PC-3 (cell line): ENCODE measurements around the gene SPG7. TPM values are rescaled to one million over a fixed set of nuclear protein-coding genes. Genes with fewer than 3 reads are reported as not detected.

Source experiments
- ATAC-seq: fragments of 200-7000 bp; cut with Tn5 transposase; 2 replicates; pipeline ENCODE4 v1.9.1; 2020; ENCODE audit warnings: mild to moderate bottlenecking, moderate library complexity
- BruUV-seq: library from RNA; stranded (reverse); fragments of 400-500 nt; replicated peaks from 2 replicates; lab custom pipeline; 2021; lab: Mats Ljungman, UMichigan
- CTCF ChIA-PET: fragments of 300-600 bp; sonication (Branson Sonifier 250); formaldehyde crosslinking; loops from one replicate; lab custom pipeline; 2022; ENCODE audit warnings: antibody characterized with exemption; lab: Charles Lee
- POLR2A ChIA-PET: fragments of 300-600 bp; sonication (Branson Sonifier 250); formaldehyde crosslinking; loops from one replicate; lab custom pipeline; 2022; ENCODE audit warnings: antibody characterized with exemption; ENCODE audit not compliant: unreplicated experiment; lab: Charles Lee
- DNase-seq: peaks from one replicate; pipeline ENCODE4 v3.0.0-alpha.2; 2015
- H2AFZ ChIP-seq: fragments of 300-600 bp; sonication (generic); 2 replicates; pipeline ENCODE4 v1.6.0; 2016; ENCODE audit warnings: antibody characterized with exemption, low read length
- H3F3A ChIP-seq: fragments of 300-600 bp; sonication (generic); one replicate; pipeline ENCODE4 v1.6.0; 2017; ENCODE audit warnings: antibody characterized with exemption, low read length, control low read depth, mild to moderate bottlenecking; ENCODE audit not compliant: unreplicated experiment
- H3K27ac ChIP-seq: fragments of 300-600 bp; sonication (generic); 2 replicates; pipeline ENCODE4 v1.5.1; 2016; ENCODE audit warnings: mild to moderate bottlenecking, low read length
- H3K27me3 ChIP-seq: fragments of 300-600 bp; sonication (generic); 2 replicates; pipeline ENCODE4 v1.6.1; 2016; ENCODE audit warnings: low read length, mixed read lengths
- H3K36me3 ChIP-seq: fragments of 300-600 bp; sonication (generic); 2 replicates; pipeline ENCODE4 v1.6.1; 2016; ENCODE audit warnings: low read depth, mixed run types, low read length, mixed read lengths
- H3K4me1 ChIP-seq: fragments of 300-600 bp; sonication (generic); 2 replicates; pipeline ENCODE4 v1.5.1; 2016; ENCODE audit warnings: low read length; ENCODE audit not compliant: insufficient read depth
- H3K4me2 ChIP-seq: fragments of 300-600 bp; sonication (generic); 2 replicates; pipeline ENCODE4 v1.6.0; 2016; ENCODE audit warnings: low read length
- H3K4me3 ChIP-seq: fragments of 300-600 bp; sonication (generic); 2 replicates; pipeline ENCODE4 v1.5.1; 2016; ENCODE audit warnings: mild to moderate bottlenecking, low read length, mixed read lengths
- H3K79me2 ChIP-seq: fragments of 300-600 bp; sonication (generic); 2 replicates; pipeline ENCODE4 v1.6.1; 2017; ENCODE audit warnings: low read length, mixed read lengths
- H3K9ac ChIP-seq: fragments of 300-600 bp; sonication (generic); 2 replicates; pipeline ENCODE4 v1.6.0; 2016; ENCODE audit warnings: mild to moderate bottlenecking, low read length
- H3K9me2 ChIP-seq: fragments of 300-600 bp; sonication (generic); replicated peaks from 2 replicates; pipeline ENCODE4 v1.6.1; 2016; ENCODE audit warnings: mixed run types, low read length, mixed read lengths
- H3K9me3 ChIP-seq: fragments of 300-600 bp; sonication (generic); 2 replicates; pipeline ENCODE4 v1.6.1; 2016; ENCODE audit warnings: low read length, mixed read lengths
- H4K20me1 ChIP-seq: fragments of 300-600 bp; sonication (generic); 2 replicates; pipeline ENCODE4 v1.6.1; 2016; ENCODE audit warnings: low read length, mixed read lengths
- CTCF ChIP-seq: fragments of 300-600 bp; sonication (generic); conservative IDR thresholded peaks from 2 replicates; pipeline ENCODE4 v1.5.1; 2017; ENCODE audit warnings: antibody characterized with exemption, low read depth, mild to moderate bottlenecking, low read length
- EZH2 ChIP-seq: fragments of 300-600 bp; sonication (generic); IDR thresholded peaks from one replicate; pipeline ENCODE4 v1.6.1; 2017; ENCODE audit warnings: antibody characterized with exemption, mild to moderate bottlenecking, low read length; ENCODE audit not compliant: unreplicated experiment
- EZH2phosphoT487 ChIP-seq: fragments of 300-600 bp; sonication (generic); IDR thresholded peaks from 2 replicates; pipeline ENCODE4 v1.6.1; 2018; ENCODE audit warnings: mild to moderate bottlenecking, antibody characterized with exemption, low read length, borderline replicate concordance
- intact Hi-C: fragments of 100-400 bp; cut with micrococcal nuclease; formaldehyde crosslinking; loops from 2 replicates; pipeline ENCODE4 v1.9.0; 2023
- total RNA-seq: library from RNA; depleted of rRNA; stranded (reverse); fragments of >200 nt; gene quantifications from 2 replicates; pipeline ENCODE4 v1.2.3, GENCODE V29; 2014

Gene SPG7
- total RNA-seq, 1 experiment from 2014 or later, result 106 TPM

DNA sequence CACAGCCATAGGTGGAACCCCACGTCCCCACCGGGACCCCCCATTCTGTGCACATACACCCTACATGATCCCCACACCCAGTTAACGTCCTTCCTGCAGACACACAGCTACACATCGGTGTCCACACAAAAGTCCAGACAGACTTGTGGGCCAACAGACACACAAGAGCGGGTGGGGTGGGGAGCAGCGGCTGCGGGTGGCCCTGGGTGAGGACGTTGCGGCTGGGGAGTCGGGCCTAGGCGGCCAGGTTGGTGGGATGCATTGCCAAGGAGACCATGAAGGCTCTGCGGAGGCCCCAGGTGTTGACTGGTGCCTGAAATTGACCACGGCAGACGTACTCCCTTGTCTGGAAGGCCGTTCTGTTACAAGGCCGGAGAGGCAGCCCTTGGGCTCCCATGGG, 96.6 kb downstream of the SPG7 start:
- H3K4me3 ChIP-seq, result no peak overlapping the region
- ATAC-seq (no peak), DNase-seq (no peak)
- no peak for TF ChIP-seq EZH2phosphoT487
- TF ChIP-seq CTCF, result no peak
- no peak for TF ChIP-seq EZH2
- no peaks in the 10 kb centered on the region for H3K9me2 ChIP-seq
- no peaks in the 10 kb centered on the region for H3K27me3 ChIP-seq
- H3K4me2 ChIP-seq, result no peak overlapping the region
- H3K9ac ChIP-seq, result no peak overlapping the region
- H3K4me1 ChIP-seq, result peaks cover 10% of the 10 kb centered on the region
- no TSS peak for BruUV-seq
- ChIA-PET POLR2A (no interaction called here), CTCF (no interaction called here)
- no peak overlapping the region for H3K27ac ChIP-seq
- no peaks in the 10 kb centered on the region for H3F3A ChIP-seq
- intact Hi-C loops, result no loop called here
- no peaks in the 10 kb centered on the region for H3K9me3 ChIP-seq
- no peaks in the 10 kb centered on the region for H3K79me2 ChIP-seq
- no peaks in the 10 kb centered on the region for H3K36me3 ChIP-seq
- no peak overlapping the region for H2AFZ ChIP-seq
- H4K20me1 ChIP-seq, result no peaks in the 10 kb centered on the region

DNA sequence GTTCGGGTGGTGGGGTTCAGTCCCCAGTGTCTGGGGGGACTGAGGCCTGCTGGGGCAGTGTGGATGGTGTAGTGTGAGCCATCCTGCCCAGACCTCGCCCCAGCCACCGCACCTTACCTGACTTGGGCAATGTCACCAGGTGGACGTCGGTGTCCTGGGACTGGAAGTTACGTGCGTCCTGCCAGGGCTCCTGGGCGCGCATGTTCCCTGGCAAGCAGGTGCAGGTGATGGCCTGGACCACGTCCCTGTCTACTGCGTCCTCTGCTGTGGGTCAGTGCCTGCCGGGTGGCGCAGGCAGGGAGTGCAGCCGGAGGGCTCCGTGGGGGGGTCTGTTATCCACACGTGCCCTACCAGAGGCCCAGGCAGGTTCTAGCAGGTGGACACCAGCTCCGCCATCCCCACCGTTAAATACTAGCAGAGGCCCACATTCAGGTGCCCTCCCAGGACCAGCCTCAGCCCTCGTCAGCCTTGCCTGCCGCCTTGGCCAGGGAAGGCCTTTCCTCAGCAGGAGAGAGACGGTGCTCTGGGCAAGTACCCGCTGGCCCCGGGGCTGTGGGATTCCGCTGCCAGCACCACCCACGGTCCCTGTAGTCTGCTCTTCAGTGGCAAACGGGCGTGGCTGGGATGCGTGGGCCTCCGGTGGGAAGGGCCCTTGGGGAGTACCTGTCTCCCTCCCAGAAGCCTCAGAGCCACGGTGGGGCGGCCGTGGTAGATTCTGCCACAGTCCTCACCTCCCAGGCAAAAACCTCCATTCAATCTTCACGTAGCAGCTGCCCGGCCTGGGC, 97.2 kb downstream of the SPG7 start:
- Histone ChIP-seq H4K20me1 (no peaks in the 10 kb centered on the region), H3F3A (no peaks in the 10 kb centered on the region), H3K9ac (no peak overlapping the region), H3K9me3 (no peaks in the 10 kb centered on the region), H3K79me2 (no peaks in the 10 kb centered on the region), H3K27me3 (no peaks in the 10 kb centered on the region), H3K9me2 (no peaks in the 10 kb centered on the region), H3K36me3 (no peaks in the 10 kb centered on the region), H3K4me1 (peaks cover 10% of the 10 kb centered on the region), H3K27ac (no peak overlapping the region), H3K4me3 (no peak overlapping the region), H2AFZ (no peak overlapping the region), H3K4me2 (no peak overlapping the region)
- ChIA-PET POLR2A (no interaction called here), CTCF (no interaction called here)
- intact Hi-C loops, result no loop called here
- DNase-seq (no peak), ATAC-seq (no peak)
- no TSS peak for BruUV-seq
- no peak for TF ChIP-seq EZH2
- no peak for TF ChIP-seq CTCF
- TF ChIP-seq EZH2phosphoT487, result no peak

DNA sequence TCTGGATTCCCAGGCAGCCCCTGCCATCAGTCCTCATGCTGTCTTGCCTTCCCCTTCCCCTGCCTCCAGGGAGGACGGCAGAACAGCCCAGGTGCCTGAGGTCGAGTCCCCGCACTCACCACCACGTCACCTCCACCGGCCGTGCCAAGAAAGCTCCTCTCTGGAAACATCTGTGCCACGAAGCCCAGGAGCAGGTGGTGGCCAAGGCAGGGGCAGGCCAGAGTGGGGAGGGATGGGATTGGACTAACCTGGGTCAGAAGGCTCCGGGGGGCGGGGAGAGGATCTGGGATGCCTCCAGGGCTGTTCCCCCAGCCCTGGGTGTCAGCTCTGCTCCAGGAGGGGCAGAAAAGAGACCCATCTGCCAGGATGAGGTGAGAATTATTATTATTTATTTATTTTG, 97.8 kb downstream of the SPG7 start:
- POLR2A ChIA-PET, result no interaction called here
- CTCF ChIA-PET, result no interaction called here

More for the DNA sequence above, 97.8 kb downstream of the SPG7 start:
- Histone ChIP-seq H3K4me2 (no peak overlapping the region), H2AFZ (no peak overlapping the region), H3K4me1 (peaks cover 10% of the 10 kb centered on the region), H3K9ac (no peak overlapping the region), H3K9me2 (no peaks in the 10 kb centered on the region), H3K9me3 (no peaks in the 10 kb centered on the region), H3K36me3 (no peaks in the 10 kb centered on the region), H3K27ac (no peak overlapping the region), H3F3A (no peaks in the 10 kb centered on the region), H4K20me1 (no peaks in the 10 kb centered on the region), H3K27me3 (no peaks in the 10 kb centered on the region), H3K79me2 (no peaks in the 10 kb centered on the region), H3K4me3 (no peak overlapping the region)
- TF ChIP-seq CTCF (no peak), EZH2 (no peak), EZH2phosphoT487 (no peak)
- intact Hi-C loops, result no loop called here
- ATAC-seq (no peak), DNase-seq (no peak)
- no TSS peak for BruUV-seq
